H1 (cell line): ENCODE measurements around the gene OPRD1. TPM values are rescaled to one million over a fixed set of nuclear protein-coding genes. Genes with fewer than 3 reads are reported as not detected.

Experiments used
- CTCF ChIA-PET: fragments of 300-600 bp; sonication (Branson Sonifier 250); formaldehyde crosslinking; loops from one replicate; lab custom pipeline; 2021; ENCODE audit not compliant: partially characterized antibody; lab: Charles Lee
- POLR2A ChIA-PET: fragments of 300-600 bp; sonication (Branson Sonifier 250); formaldehyde crosslinking; loops from one replicate; lab custom pipeline; 2021; ENCODE audit warnings: inconsistent platforms; ENCODE audit not compliant: partially characterized antibody; lab: Charles Lee
- DNase-seq, 2 experiments: peaks; one replicate each; pipeline versions ENCODE4 v3.0.0 to v3.0.0-alpha.2; 2010 to 2022; ENCODE audit warnings: low spot score in 2 of 2, low read depth in 1 of 2, mixed read lengths in 1 of 2
- FAIRE-seq: peaks from 2 replicates; lab custom pipeline; 2011; peaks lifted over from hg19 to GRCh38; lab: Jason Lieb, UNC
- H2AFZ ChIP-seq: 2 replicates; pipeline ENCODE4 v1.8.1; 2012; ENCODE audit warnings: low read length, inconsistent platforms
- H2AK5ac ChIP-seq: 2 replicates; pipeline ENCODE4 v1.6.1; 2013; ENCODE audit warnings: low read depth, low read length
- H2BK120ac ChIP-seq: replicated peaks from 2 replicates; pipeline ENCODE3; 2013; ENCODE audit warnings: low read depth, low read length, inconsistent platforms
- H2BK12ac ChIP-seq: 2 replicates; pipeline ENCODE4 v1.6.1; 2013; ENCODE audit warnings: low read depth, low read length
- H2BK15ac ChIP-seq: 2 replicates; pipeline ENCODE4 v1.6.1; 2013; ENCODE audit warnings: low read length
- H2BK20ac ChIP-seq: 2 replicates; pipeline ENCODE4 v1.6.1; 2013; ENCODE audit warnings: low read length
- H2BK5ac ChIP-seq: 2 replicates; pipeline ENCODE4 v1.6.1; 2013; ENCODE audit warnings: low read depth, low read length
- H3K14ac ChIP-seq: 2 replicates; pipeline ENCODE4 v1.6.1; 2013; ENCODE audit warnings: inconsistent platforms; ENCODE audit not compliant: insufficient read length
- H3K18ac ChIP-seq: 2 replicates; pipeline ENCODE4 v1.6.1; 2013; ENCODE audit warnings: low read length; ENCODE audit errors: extremely low read depth
- H3K23ac ChIP-seq: 2 replicates; pipeline ENCODE4 v1.6.1; 2013; ENCODE audit warnings: inconsistent platforms; ENCODE audit not compliant: insufficient read length
- H3K23me2 ChIP-seq: 2 replicates; pipeline ENCODE4 v1.6.1; 2013; ENCODE audit warnings: low read depth, low read length
- H3K27ac ChIP-seq: 2 replicates; pipeline ENCODE4 v1.6.1; 2011; ENCODE audit warnings: low read depth, low read length, inconsistent platforms
- H3K27me3 ChIP-seq, 4 experiments: replicated peaks in 1 of 4; 1 replicate in 1 of 4; 2 replicates in 3 of 4; pipeline versions ENCODE4 v1.6.1 to v1.8.1; 2011 to 2013; ENCODE audit warnings: low read length in 3 of 4, mild to moderate bottlenecking in 3 of 4, inconsistent platforms in 2 of 4, mixed read lengths in 2 of 4, moderate library complexity in 1 of 4; ENCODE audit not compliant: control insufficient read depth in 3 of 4, insufficient read depth in 3 of 4; ENCODE audit errors: extremely low read depth in 1 of 4
- H3K36me3 ChIP-seq, 4 experiments: 2 replicates each; pipeline versions ENCODE4 v1.6.1 to v1.8.1; 2011 to 2013; ENCODE audit warnings: mild to moderate bottlenecking in 4 of 4, low read length in 3 of 4, moderate library complexity in 2 of 4, control low read depth in 1 of 4, inconsistent platforms in 1 of 4; ENCODE audit not compliant: insufficient read depth in 4 of 4, control insufficient read depth in 2 of 4
- H3K4ac ChIP-seq: replicated peaks from 2 replicates; pipeline ENCODE3; 2013; ENCODE audit warnings: low read length, low read depth, mixed read lengths, inconsistent platforms; ENCODE audit not compliant: insufficient read length
- H3K4me1 ChIP-seq, 4 experiments: replicated peaks in 1 of 4; 1 replicate in 1 of 4; 2 replicates in 3 of 4; pipeline versions ENCODE4 v1.6.1 to v1.8.1; 2011 to 2013; ENCODE audit warnings: low read length in 3 of 4, inconsistent platforms in 2 of 4, mixed read lengths in 1 of 4; ENCODE audit not compliant: insufficient read depth in 4 of 4, control insufficient read depth in 3 of 4
- H3K4me2 ChIP-seq, 2 experiments: 2 replicates each; pipeline versions ENCODE4 v1.6.1 to v1.8.1; 2011 to 2013; ENCODE audit warnings: low read depth in 2 of 2, low read length in 2 of 2, control low read depth in 1 of 2, inconsistent platforms in 1 of 2, mild to moderate bottlenecking in 1 of 2; ENCODE audit not compliant: insufficient read depth in 1 of 2
- H3K4me3 ChIP-seq, 4 experiments: fragments of 200-600, 300-600 bp in 1 of 4; sonication (generic), shearing (Covaris generic), sonication (Bioruptor Twin) in 1 of 4; 2 replicates each; pipeline versions ENCODE4 v1.5.1 to v1.8.1; 2011 to 2016; ENCODE audit warnings: low read length in 4 of 4, low read depth in 3 of 4, control low read depth in 2 of 4, inconsistent platforms in 2 of 4, mild to moderate bottlenecking in 2 of 4, mixed read lengths in 1 of 4, moderate library complexity in 1 of 4; ENCODE audit not compliant: insufficient read depth in 2 of 4; ENCODE audit errors: extremely low read depth in 1 of 4
- H3K56ac ChIP-seq: replicated peaks from 2 replicates; pipeline ENCODE3; 2013; ENCODE audit warnings: low read depth, mild to moderate bottlenecking, mixed read lengths, low read length, inconsistent platforms; ENCODE audit not compliant: insufficient read length
- H3K79me1 ChIP-seq: 2 replicates; pipeline ENCODE4 v1.6.1; 2013; ENCODE audit warnings: low read depth, low read length, control low read depth
- H3K79me2 ChIP-seq, 2 experiments: 2 replicates each; pipeline versions ENCODE4 v1.6.1 to v1.8.1; 2012 to 2013; ENCODE audit warnings: low read length in 2 of 2, mild to moderate bottlenecking in 2 of 2, inconsistent platforms in 1 of 2; ENCODE audit not compliant: insufficient read depth in 2 of 2, control insufficient read depth in 1 of 2
- H3K9ac ChIP-seq, 4 experiments: replicated peaks in 1 of 4; 1 replicate in 1 of 4; 2 replicates in 3 of 4; pipeline versions ENCODE4 v1.6.1 to v1.8.1; 2011 to 2013; ENCODE audit warnings: low read depth in 3 of 4, low read length in 3 of 4, control low read depth in 2 of 4, mild to moderate bottlenecking in 2 of 4, moderate library complexity in 2 of 4, inconsistent platforms in 1 of 4; ENCODE audit errors: extremely low read depth in 1 of 4
- H3K9me3 ChIP-seq, 2 experiments: 2 replicates each; pipeline versions ENCODE4 v1.6.1 to v1.8.1; 2012 to 2013; ENCODE audit warnings: mild to moderate bottlenecking in 2 of 2, moderate library complexity in 2 of 2, control low read depth in 1 of 2, inconsistent platforms in 1 of 2, low read depth in 1 of 2, low read length in 1 of 2, mixed read lengths in 1 of 2; ENCODE audit not compliant: insufficient read depth in 2 of 2
- H4K20me1 ChIP-seq, 2 experiments: replicated peaks in 1 of 2; 2 replicates each; pipeline versions ENCODE3 to v1.8.1; 2011 to 2013; ENCODE audit warnings: inconsistent platforms in 2 of 2, low read length in 2 of 2, mild to moderate bottlenecking in 1 of 2; ENCODE audit not compliant: insufficient read depth in 2 of 2, control insufficient read depth in 1 of 2
- H4K5ac ChIP-seq: 2 replicates; pipeline ENCODE4 v1.6.1; 2013; ENCODE audit warnings: low read length, low read depth, mixed read lengths, inconsistent platforms; ENCODE audit not compliant: insufficient read length
- H4K8ac ChIP-seq: 2 replicates; pipeline ENCODE4 v1.8.0; 2013; ENCODE audit warnings: mild to moderate bottlenecking, moderate library complexity, low read length, inconsistent platforms; ENCODE audit not compliant: insufficient read depth; ENCODE audit errors: extremely low read depth
- H4K91ac ChIP-seq: replicated peaks from 2 replicates; pipeline ENCODE3; 2013; ENCODE audit warnings: low read length, mixed read lengths, inconsistent platforms; ENCODE audit not compliant: insufficient read length
- BCL11A ChIP-seq, 2 experiments: IDR thresholded peaks; one replicate each; pipeline ENCODE4 v1.6.1; 2011; ENCODE audit warnings: low read depth in 2 of 2, low read length in 2 of 2, mild to moderate bottlenecking in 2 of 2
- CHD1 ChIP-seq: IDR thresholded peaks from 2 replicates; pipeline ENCODE4 v1.6.1; 2012; ENCODE audit warnings: low read depth, low read length, improper control_type of control experiment
- CTBP2 ChIP-seq: IDR thresholded peaks from 2 replicates; pipeline ENCODE4 v1.7.0; 2011; ENCODE audit warnings: borderline replicate concordance, mild to moderate bottlenecking, moderate library complexity, mixed read lengths, low read length; ENCODE audit not compliant: insufficient read depth, insufficient read length
- HDAC6 ChIP-seq: IDR thresholded peaks from one replicate; pipeline ENCODE4 v1.7.1; 2012; ENCODE audit warnings: low read depth, mild to moderate bottlenecking, inconsistent platforms, low read length, moderate library complexity
- KDM1A ChIP-seq: fragments of 200-600, 300-600 bp; sonication (generic); IDR thresholded peaks from 2 replicates; pipeline ENCODE4 v1.7.1; 2016; ENCODE audit warnings: mild to moderate bottlenecking, low read length, borderline replicate concordance
- KDM4A ChIP-seq: IDR thresholded peaks from one replicate; pipeline ENCODE4 v1.7.1; 2012; ENCODE audit warnings: low read depth, mild to moderate bottlenecking, moderate library complexity, low read length, inconsistent platforms; ENCODE audit not compliant: severe bottlenecking
- KDM5A ChIP-seq: fragments of 200-600 bp; IDR thresholded peaks from 2 replicates; pipeline ENCODE4 v1.7.1; 2012; ENCODE audit warnings: mild to moderate bottlenecking, low read length, inconsistent platforms, mixed read lengths
- MAFK ChIP-seq: IDR thresholded peaks from 2 replicates; pipeline ENCODE4 v1.6.1; 2012; ENCODE audit warnings: low read depth, mild to moderate bottlenecking, improper control_type of control experiment, low read length
- SP1 ChIP-seq: IDR thresholded peaks from 2 replicates; pipeline ENCODE4 v1.6.1; 2011; ENCODE audit warnings: low read depth, low read length
- SP2 ChIP-seq: IDR thresholded peaks from 2 replicates; pipeline ENCODE4 v1.6.1; 2012; ENCODE audit warnings: mild to moderate bottlenecking, low read length, inconsistent platforms
- TEAD4 ChIP-seq: IDR thresholded peaks from 2 replicates; pipeline ENCODE4 v1.6.1; 2012; ENCODE audit warnings: low read depth, low read length, inconsistent platforms, mixed read lengths
- WGBS, 2 experiments: shearing (Covaris generic) in 1 of 2; methylation state at CpG; one replicate each; pipeline versions ENCODE4 v1.1.6 to v1.1.7; 2013 to 2015; ENCODE audit warnings: low lambda C conversion rate in 2 of 2, mixed read lengths in 2 of 2, inconsistent platforms in 1 of 2, low coverage in 1 of 2, missing lambda C conversion rate in 1 of 2; ENCODE audit not compliant: insufficient replicate concordance in 2 of 2, insufficient coverage in 1 of 2, insufficient read length in 1 of 2; ENCODE audit errors: extremely low coverage in 1 of 2, missing lambda C conversion rate in 1 of 2; 5-methylcytosine and 5-hydroxymethylcytosine counted together
- polyA plus RNA-seq, 7 experiments: library from polyadenylated mRNA; depleted of rRNA in 3 of 7; stranded (reverse) in 5 of 7; unstranded in 2 of 7; fragments of >200 nt in 5 of 7; fragments of 200-250 nt in 2 of 7; gene quantifications; 1 replicate in 5 of 7; 2 replicates in 1 of 7; 4 replicates in 1 of 7; pipeline versions ENCODE4 v1.2.1 to v1.2.3, GENCODE V29; 2011 to 2013; ENCODE audit warnings: missing spikeins in 2 of 7, mixed read lengths in 2 of 7
- total RNA-seq: library from RNA; stranded (reverse); fragmentation: NEBNext Ultra II Directional; extraction: Animal tissue kit (Norgen Biotek cat#: 25700); gene quantifications from 2 replicates; pipeline ENCODE4 v1.2.1, GENCODE V29; 2021
- TF ChIP-seq, protein P1 (sequence below), 3 experiments: IDR thresholded peaks; 1 replicate in 2 of 3; 2 replicates in 1 of 3; pipeline versions ENCODE4 v1.5.1 to v1.6.1; 2011; ENCODE audit warnings: low read length in 3 of 3, mild to moderate bottlenecking in 3 of 3, inconsistent platforms in 2 of 3, low read depth in 1 of 3, moderate library complexity in 1 of 3; ENCODE audit not compliant: insufficient read depth in 1 of 3; ENCODE audit errors: control extremely low read depth in 1 of 3

The OPRD1 gene
- total and polyA plus RNA-seq, 2 of the 8 experiments (the other 6 are each of a cell fraction or from before 2014, with no cell fraction given) = 2.6 to 3.7 TPM

DNA sequence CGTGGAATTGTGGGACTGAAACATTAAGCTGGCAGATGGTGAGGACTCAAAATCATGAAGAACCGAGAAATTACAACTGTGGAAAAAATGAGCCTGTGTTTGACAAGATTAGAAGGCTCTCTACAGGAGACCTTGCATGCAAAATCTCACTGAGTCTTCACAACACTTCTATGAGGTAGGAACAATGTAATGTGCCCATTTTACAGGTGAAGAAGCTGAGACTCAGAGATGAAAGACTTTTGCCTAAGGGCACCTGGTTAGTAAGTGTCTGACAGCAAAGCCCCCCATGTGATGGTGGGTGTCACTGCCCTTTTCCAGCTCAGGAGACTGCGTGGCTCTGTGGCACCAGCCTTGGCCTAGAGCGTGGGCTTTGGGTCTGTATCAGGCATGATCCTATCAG lies 21.0 kb downstream of the OPRD1 start:
- Histone ChIP-seq H3K79me1 (no peaks in the 10 kb centered on the region; the same call in 1 of the 2 replicates), H2BK12ac (no peak overlapping the region), H3K36me3 (no peaks in the 10 kb centered on the region), H2BK5ac (no peak overlapping the region), H3K4ac (no peak overlapping the region), H3K56ac (no peak overlapping the region), H2AK5ac (no peak overlapping the region), H4K8ac (no peak overlapping the region), H2BK20ac (no peak overlapping the region), H2BK120ac (no peak overlapping the region), H3K27ac (no peak overlapping the region), H3K4me3 (no peak overlapping the region), H3K27me3 (no peaks in the 10 kb centered on the region), H4K5ac (no peak overlapping the region), H3K14ac (no peak overlapping the region), H3K9me3 (no peaks in the 10 kb centered on the region), H3K4me1 (peaks cover 0 to 2% (median 0%) of the 10 kb centered on the region in 4 experiments; a peak in 3 of 7 replicates), H4K20me1 (no peaks in the 10 kb centered on the region), H4K91ac (no peak overlapping the region), H3K4me2 (no peak overlapping the region), H3K18ac (no peak overlapping the region), H2AFZ (no peak overlapping the region), H3K23ac (no peak overlapping the region), H3K23me2 (no peaks in the 10 kb centered on the region), H2BK15ac (no peak overlapping the region), H3K9ac (no peak overlapping the region), H3K79me2 (no peaks in the 10 kb centered on the region)
- CTCF ChIA-PET = interaction anchor here (0.5 to 2.9 kb wide), 5 partner anchors 7 to 344 kb away, joined by 3 to 20 read pairs (median 4); no protein-coding TSS in a partner anchor
- POLR2A ChIA-PET = interaction anchor here (1.1 to 1.3 kb wide), 2 partner anchors 15 to 33 kb away, joined by 3 to 4 read pairs; no protein-coding TSS in a partner anchor
- WGBS, 2 experiments = 88% methylated on average over 4 of the region's 4 CpGs; no CpG with 5 or more reads in 1 of the 2 experiments
- DNase-seq = no peak
- no peak for FAIRE-seq
- TF ChIP-seq, protein P1, sequence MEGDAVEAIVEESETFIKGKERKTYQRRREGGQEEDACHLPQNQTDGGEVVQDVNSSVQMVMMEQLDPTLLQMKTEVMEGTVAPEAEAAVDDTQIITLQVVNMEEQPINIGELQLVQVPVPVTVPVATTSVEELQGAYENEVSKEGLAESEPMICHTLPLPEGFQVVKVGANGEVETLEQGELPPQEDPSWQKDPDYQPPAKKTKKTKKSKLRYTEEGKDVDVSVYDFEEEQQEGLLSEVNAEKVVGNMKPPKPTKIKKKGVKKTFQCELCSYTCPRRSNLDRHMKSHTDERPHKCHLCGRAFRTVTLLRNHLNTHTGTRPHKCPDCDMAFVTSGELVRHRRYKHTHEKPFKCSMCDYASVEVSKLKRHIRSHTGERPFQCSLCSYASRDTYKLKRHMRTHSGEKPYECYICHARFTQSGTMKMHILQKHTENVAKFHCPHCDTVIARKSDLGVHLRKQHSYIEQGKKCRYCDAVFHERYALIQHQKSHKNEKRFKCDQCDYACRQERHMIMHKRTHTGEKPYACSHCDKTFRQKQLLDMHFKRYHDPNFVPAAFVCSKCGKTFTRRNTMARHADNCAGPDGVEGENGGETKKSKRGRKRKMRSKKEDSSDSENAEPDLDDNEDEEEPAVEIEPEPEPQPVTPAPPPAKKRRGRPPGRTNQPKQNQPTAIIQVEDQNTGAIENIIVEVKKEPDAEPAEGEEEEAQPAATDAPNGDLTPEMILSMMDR (IDR thresholded peaks at IDR 0.05; ENCODE audit: control extremely low read depth in 1 of 3, insufficient read depth in 1 of 3, low read depth in 1 of 3, low read length in 3 of 3) = no peak
- TF ChIP-seq CHD1 = no peak
- no peak for TF ChIP-seq SP2
- no peak for TF ChIP-seq SP1
- no peak for TF ChIP-seq HDAC6
- TF ChIP-seq CTBP2 = no peak
- TF ChIP-seq TEAD4 = no peak
- no peak for TF ChIP-seq MAFK
- no peak for TF ChIP-seq KDM1A
- no peak for TF ChIP-seq KDM4A
- no peak for TF ChIP-seq KDM5A
- TF ChIP-seq BCL11A (IDR thresholded peaks at IDR 0.05; ENCODE audit: low read depth in 2 of 2, low read length in 2 of 2) = no peak
